ENCODE measurements around the gene PLEKHO2. TPM values are rescaled to one million over a fixed set of nuclear protein-coding genes. Genes with fewer than 3 reads are reported as not detected.

The PLEKHO2 gene
- total and polyA plus RNA-seq, 2 of the 8 experiments (the other 6 are each of a cell fraction or from before 2014, with no cell fraction given) = 16.9 to 20.1 TPM

GRCh38 chr15:64870353-64870752, 28.6 kb downstream of the PLEKHO2 start:
- no peak overlapping the region for H4K91ac ChIP-seq (replicated peaks; ENCODE audit: insufficient read length, low read length)
- no peak overlapping the region for H3K27ac ChIP-seq (ENCODE audit: low read depth, low read length)
- H3K23ac ChIP-seq (ENCODE audit: insufficient read length) = no peak overlapping the region
- no peaks in the 10 kb centered on the region for H3K23me2 ChIP-seq (ENCODE audit: low read depth, low read length)
- no peak overlapping the region for H4K8ac ChIP-seq (ENCODE audit: extremely low read depth, insufficient read depth, low read length)
- H3K79me1 ChIP-seq (ENCODE audit: low read depth, low read length) = no peaks in the 10 kb centered on the region
- FAIRE-seq (no peak), DNase-seq (ENCODE audit: low read depth in 1 of 2, low spot score in 2 of 2) (no peak)
- H3K4me3 ChIP-seq (ENCODE audit: extremely low read depth in 1 of 4, insufficient read depth in 2 of 4, low read depth in 3 of 4, low read length in 4 of 4) = no peak overlapping the region
- H2BK120ac ChIP-seq (replicated peaks; ENCODE audit: low read depth, low read length) = no peak overlapping the region
- peaks cover 0 to 2% of the 10 kb centered on the region in 2 experiments for H4K20me1 ChIP-seq (replicated peaks in 1 of 2; ENCODE audit: control insufficient read depth in 1 of 2, insufficient read depth in 2 of 2, low read length in 2 of 2)
- CTCF ChIA-PET (ENCODE audit: partially characterized antibody) = interaction anchor here (0.8 kb wide), 1 partner anchor 73 kb away, joined by 3 read pairs; no protein-coding TSS in a partner anchor
- H2BK12ac ChIP-seq (ENCODE audit: low read depth, low read length) = no peak overlapping the region
- POLR2A ChIA-PET (ENCODE audit: partially characterized antibody) = interaction anchor here (1.3 kb wide), 2 partner anchors 11 to 14 kb away, joined by 3 read pairs; no protein-coding TSS in a partner anchor
- H2AFZ ChIP-seq (ENCODE audit: low read length) = no peak overlapping the region
- H3K9ac ChIP-seq (replicated peaks in 1 of 4; ENCODE audit: extremely low read depth in 1 of 4, low read depth in 3 of 4, low read length in 3 of 4) = no peak overlapping the region; a peak in 1 of 7 replicates
- H3K36me3 ChIP-seq (ENCODE audit: control insufficient read depth in 2 of 4, insufficient read depth in 4 of 4, low read length in 3 of 4) = peaks cover 0 to 5% (median 0%) of the 10 kb centered on the region in 4 experiments; a peak in 3 of 8 replicates
- no peak overlapping the region for H3K56ac ChIP-seq (replicated peaks; ENCODE audit: insufficient read length, low read depth, low read length)
- no peaks in the 10 kb centered on the region for H3K79me2 ChIP-seq (ENCODE audit: control insufficient read depth in 1 of 2, insufficient read depth in 2 of 2, low read length in 2 of 2)
- peaks cover 13 to 23% (median 19%) of the 10 kb centered on the region in 4 experiments for H3K4me1 ChIP-seq (replicated peaks in 1 of 4; ENCODE audit: control insufficient read depth in 3 of 4, insufficient read depth in 4 of 4, low read length in 3 of 4)
- H2BK15ac ChIP-seq (ENCODE audit: low read length) = no peak overlapping the region
- H4K5ac ChIP-seq (ENCODE audit: insufficient read length, low read depth, low read length) = no peak overlapping the region
- no peak overlapping the region for H3K14ac ChIP-seq (ENCODE audit: insufficient read length)
- 98% methylated on average over 9 of the region's 9 CpGs; no CpG with 5 or more reads in 1 of the 2 experiments for WGBS, 2 experiments (ENCODE audit: extremely low coverage in 1 of 2, insufficient coverage in 1 of 2, insufficient read length in 1 of 2, insufficient replicate concordance in 2 of 2, low coverage in 1 of 2, low lambda C conversion rate in 2 of 2, missing lambda C conversion rate in 1 of 2)
- no peak overlapping the region for H3K4me2 ChIP-seq (ENCODE audit: insufficient read depth in 1 of 2, low read depth in 2 of 2, low read length in 2 of 2)
- H3K4ac ChIP-seq (replicated peaks; ENCODE audit: insufficient read length, low read depth, low read length) = no peak overlapping the region
- H3K27me3 ChIP-seq (replicated peaks in 1 of 4; ENCODE audit: control insufficient read depth in 3 of 4, extremely low read depth in 1 of 4, insufficient read depth in 3 of 4, low read length in 3 of 4) = no peaks in the 10 kb centered on the region
- H2BK5ac ChIP-seq (ENCODE audit: low read depth, low read length) = no peak overlapping the region
- no peak overlapping the region for H3K18ac ChIP-seq (ENCODE audit: extremely low read depth, low read length)
- H2AK5ac ChIP-seq (ENCODE audit: low read depth, low read length) = no peak overlapping the region
- no peak overlapping the region for H2BK20ac ChIP-seq (ENCODE audit: low read length)
- no peaks in the 10 kb centered on the region for H3K9me3 ChIP-seq (ENCODE audit: insufficient read depth in 2 of 2, low read depth in 1 of 2, low read length in 1 of 2)
- no peak for TF ChIP-seq TEAD4 (IDR thresholded peaks at IDR 0.05; ENCODE audit: low read depth, low read length)
- TF ChIP-seq E2F6 (IDR thresholded peaks at IDR 0.05) = no peak
- TF ChIP-seq SIN3A (conservative IDR thresholded peaks at IDR 0.05 in 1 of 2, IDR thresholded peaks at IDR 0.05 in 1 of 2; ENCODE audit: low read depth in 1 of 2, low read length in 2 of 2) = no peak
- TF ChIP-seq SP1 (IDR thresholded peaks at IDR 0.05; ENCODE audit: low read depth, low read length) = no peak
- no peak for TF ChIP-seq TBP (IDR thresholded peaks at IDR 0.05; ENCODE audit: low read depth, low read length)
- no peak for TF ChIP-seq NANOG (IDR thresholded peaks at IDR 0.05; ENCODE audit: insufficient read depth, low read depth, low read length, poor library complexity, severe bottlenecking)
- no peak for TF ChIP-seq BACH1 (IDR thresholded peaks at IDR 0.05; ENCODE audit: low read length)
- no peak for TF ChIP-seq POLR2A (IDR thresholded peaks at IDR 0.05; ENCODE audit: control extremely low read depth in 1 of 2, low read depth in 2 of 2, low read length in 2 of 2)
- no peak for TF ChIP-seq MAX (IDR thresholded peaks at IDR 0.05)
- TF ChIP-seq YY1 (IDR thresholded peaks at IDR 0.05; ENCODE audit: low read depth, low read length) = no peak
- TF ChIP-seq KDM4A (IDR thresholded peaks at IDR 0.05; ENCODE audit: low read depth, low read length, severe bottlenecking) = no peak
- TF ChIP-seq JUN (IDR thresholded peaks at IDR 0.05; ENCODE audit: low read depth, low read length) = no peak
- TF ChIP-seq GTF2F1 (IDR thresholded peaks at IDR 0.05; ENCODE audit: borderline replicate concordance, low read depth, low read length) = no peak

Data from H1 (cell line).